ENCODE data around the gene AKAP10. TPM values are rescaled to one million over a fixed set of nuclear protein-coding genes. Genes with fewer than 3 reads are reported as not detected.

AKAP10 gene
- total RNA-seq, 1 donor from 2014 or later, result 54.1 TPM

- no peaks in the 10 kb centered on the region for H3K27me3 ChIP-seq
- H4K20me1 ChIP-seq (ENCODE audit: low read depth), result peaks cover 33% of the 10 kb centered on the region
- no peak overlapping the region for H3K4me3 ChIP-seq
- DNase-seq (ENCODE audit: low spot score), result no peak
- no peak overlapping the region for H3K27ac ChIP-seq
- no peak overlapping the region for H2AFZ ChIP-seq (replicated peaks)
- H3K9ac ChIP-seq, result no peak overlapping the region
- Mint-ChIP-seq H3K4me1 (peaks cover 3% of the 10 kb centered on the region), H3K4me3 (no peak overlapping the region), H3K27me3 (ENCODE audit: insufficient read depth, low read depth) (no peaks in the 10 kb centered on the region), H3K36me3 (peaks cover 11% of the 10 kb centered on the region), H3K27ac (no peak overlapping the region), H3K9me3 (no peaks in the 10 kb centered on the region)
- TF ChIP-seq EZH2phosphoT487 (IDR thresholded peaks at IDR 0.05), result no peak
- H3F3A ChIP-seq (ENCODE audit: low read depth), result no peaks in the 10 kb centered on the region
- H3K79me2 ChIP-seq (ENCODE audit: low read depth), result peaks cover 42% of the 10 kb centered on the region
- no peaks in the 10 kb centered on the region for H3K9me3 ChIP-seq (ENCODE audit: low read depth)
- no peak overlapping the region for H3K4me2 ChIP-seq
- H3K36me3 ChIP-seq, result peaks cover 8% of the 10 kb centered on the region
- H3K4me1 ChIP-seq, result no peaks in the 10 kb centered on the region
These were observed 38.9 kb downstream of the AKAP10 start for GRCh38 chr17:19938736-19939135.

- no peaks in the 10 kb centered on the region for H3K9me3 Mint-ChIP-seq
- H3K4me1 Mint-ChIP-seq, result no peaks in the 10 kb centered on the region
- no peak overlapping the region for H3K4me2 ChIP-seq
- H3K4me3 ChIP-seq, result no peak overlapping the region
- H3K27me3 Mint-ChIP-seq (ENCODE audit: insufficient read depth, low read depth), result no peaks in the 10 kb centered on the region
- H3K27ac ChIP-seq, result no peak overlapping the region
- peaks cover 21% of the 10 kb centered on the region for H4K20me1 ChIP-seq (ENCODE audit: low read depth)
- no peak for TF ChIP-seq CTCF (IDR thresholded peaks at IDR 0.05)
- TF ChIP-seq EZH2phosphoT487 (IDR thresholded peaks at IDR 0.05), result no peak
- no peak overlapping the region for H3K27ac Mint-ChIP-seq
- H3K36me3 ChIP-seq, result peaks cover 13% of the 10 kb centered on the region
- peaks cover 29% of the 10 kb centered on the region for H3K79me2 ChIP-seq (ENCODE audit: low read depth)
- DNase-seq (ENCODE audit: low spot score), result no peak
- no peaks in the 10 kb centered on the region for H3K27me3 ChIP-seq
- H2AFZ ChIP-seq (replicated peaks), result no peak overlapping the region
- H3K4me1 ChIP-seq, result no peaks in the 10 kb centered on the region
- H3K9me3 ChIP-seq (ENCODE audit: low read depth), result no peaks in the 10 kb centered on the region
- H3K9ac ChIP-seq, result no peak overlapping the region
- H3K36me3 Mint-ChIP-seq, result peaks cover 15% of the 10 kb centered on the region
- H3F3A ChIP-seq (ENCODE audit: low read depth), result no peaks in the 10 kb centered on the region
- no peak overlapping the region for H3K4me3 Mint-ChIP-seq
These were observed 40.1 kb downstream of the AKAP10 start for GRCh38 chr17:19937522-19937921.

GRCh38 chr17:19935169-19935568 lies 42.5 kb downstream of the AKAP10 start:
- H3K27ac Mint-ChIP-seq, result no peak overlapping the region
- H3K9ac ChIP-seq, result no peak overlapping the region
- H3K4me3 Mint-ChIP-seq, result no peak overlapping the region
- no peaks in the 10 kb centered on the region for H3K27me3 Mint-ChIP-seq (ENCODE audit: insufficient read depth, low read depth)
- H2AFZ ChIP-seq (replicated peaks), result no peak overlapping the region
- peaks cover 19% of the 10 kb centered on the region for H3K36me3 Mint-ChIP-seq
- H3K4me1 Mint-ChIP-seq, result no peaks in the 10 kb centered on the region
- no peak for TF ChIP-seq EZH2phosphoT487 (IDR thresholded peaks at IDR 0.05)
- TF ChIP-seq CTCF (IDR thresholded peaks at IDR 0.05), result no peak
- TF ChIP-seq EZH2 (IDR thresholded peaks at IDR 0.05), result no peak
- H3K4me3 ChIP-seq, result no peak overlapping the region
- no peaks in the 10 kb centered on the region for H3K4me1 ChIP-seq
- no peak overlapping the region for H3K27ac ChIP-seq
- no peaks in the 10 kb centered on the region for H3K9me3 Mint-ChIP-seq
- H4K20me1 ChIP-seq (ENCODE audit: low read depth), result peaks cover 9% of the 10 kb centered on the region
- H3F3A ChIP-seq (ENCODE audit: low read depth), result no peaks in the 10 kb centered on the region
- H3K27me3 ChIP-seq, result no peaks in the 10 kb centered on the region
- peaks cover 11% of the 10 kb centered on the region for H3K79me2 ChIP-seq (ENCODE audit: low read depth)
- H3K36me3 ChIP-seq, result peaks cover 20% of the 10 kb centered on the region
- no peaks in the 10 kb centered on the region for H3K9me3 ChIP-seq (ENCODE audit: low read depth)
- DNase-seq (ENCODE audit: low spot score), result no peak
- H3K4me2 ChIP-seq, result no peak overlapping the region

- Mint-ChIP-seq H3K27me3 (ENCODE audit: insufficient read depth, low read depth) (no peaks in the 10 kb centered on the region), H3K9me3 (no peaks in the 10 kb centered on the region), H3K4me1 (no peaks in the 10 kb centered on the region), H3K4me3 (no peak overlapping the region), H3K36me3 (peaks cover 27% of the 10 kb centered on the region), H3K27ac (no peak overlapping the region)
- TF ChIP-seq EZH2phosphoT487 (IDR thresholded peaks at IDR 0.05) (no peak), EZH2 (IDR thresholded peaks at IDR 0.05) (no peak), CTCF (IDR thresholded peaks at IDR 0.05) (no peak)
- H3K4me1 ChIP-seq, result no peaks in the 10 kb centered on the region
- H3K36me3 ChIP-seq, result peaks cover 13% of the 10 kb centered on the region
- no peaks in the 10 kb centered on the region for H3K79me2 ChIP-seq (ENCODE audit: low read depth)
- H2AFZ ChIP-seq (replicated peaks), result no peak overlapping the region
- H3K27me3 ChIP-seq, result no peaks in the 10 kb centered on the region
- no peak overlapping the region for H3K27ac ChIP-seq
- H3F3A ChIP-seq (ENCODE audit: low read depth), result no peaks in the 10 kb centered on the region
- no peaks in the 10 kb centered on the region for H3K9me3 ChIP-seq (ENCODE audit: low read depth)
- DNase-seq (ENCODE audit: low spot score), result no peak
- H4K20me1 ChIP-seq (ENCODE audit: low read depth), result peaks cover 7% of the 10 kb centered on the region
- no peak overlapping the region for H3K4me3 ChIP-seq
- no peak overlapping the region for H3K4me2 ChIP-seq
- H3K9ac ChIP-seq, result no peak overlapping the region
These were observed 44.0 kb downstream of the AKAP10 start for GRCh38 chr17:19933628-19934027.

Data from neural progenitor cell (in vitro differentiated cells).